ENCODE measurements around the gene PDF. TPM values are rescaled to one million over a fixed set of nuclear protein-coding genes. Genes with fewer than 3 reads are reported as not detected.

The PDF gene
- total and polyA plus RNA-seq, 2 experiments from 2014 or later, result 18.0 to 21.5 TPM

DNA sequence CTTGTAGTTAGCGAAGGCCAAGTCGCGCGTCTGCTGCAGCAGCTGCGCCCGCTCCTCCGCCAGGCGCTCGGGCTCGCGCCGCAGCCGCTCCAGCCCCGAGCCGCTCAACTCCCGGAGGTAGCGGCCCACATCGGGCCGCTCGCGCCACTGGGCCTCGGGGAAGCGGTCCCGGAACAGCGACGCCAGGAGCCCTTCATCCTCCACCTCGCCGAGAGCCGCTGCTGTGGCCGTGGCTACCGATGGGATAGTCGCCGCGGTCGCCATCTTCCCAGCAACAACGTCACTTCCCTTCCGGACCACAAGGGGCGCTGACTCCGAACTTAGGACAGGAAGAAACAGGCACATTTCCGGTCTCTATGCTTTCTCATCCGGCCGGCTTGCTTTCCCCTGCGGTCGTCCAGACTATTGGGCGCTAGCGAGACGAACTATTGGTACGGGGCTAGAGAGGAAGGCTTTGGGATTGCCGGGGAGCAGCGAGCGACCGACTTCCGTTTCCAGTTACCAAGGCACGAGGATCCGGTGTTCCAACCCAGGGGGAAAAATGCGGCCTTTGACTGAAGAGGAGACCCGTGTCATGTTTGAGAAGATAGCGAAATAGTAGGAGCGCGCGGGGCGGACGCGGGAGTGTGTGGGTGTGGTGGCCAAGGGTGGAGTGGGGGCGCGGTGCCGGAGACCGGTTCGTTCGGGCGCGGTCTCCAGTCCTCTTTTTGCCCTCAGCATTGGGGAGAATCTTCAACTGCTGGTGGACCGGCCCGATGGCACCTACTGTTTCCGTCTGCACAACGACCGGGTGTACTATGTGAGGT is 9.1 kb upstream of the PDF start, which contains the start of the genes COG8 and NIP7:
Gene COG8, minus strand, starts transcription at position 276 of the 806 bp plus-strand sequence. Its CDS starts 12 bp downstream, at position 264.
Gene NIP7, plus strand, starts transcription at position 484 of the 806 bp plus-strand sequence. Its CDS starts 58 bp downstream, at position 542.
- Histone ChIP-seq H3K4me1 (ENCODE audit: insufficient read depth) (peaks cover 19% of the 10 kb centered on the region), H3K9me2 (ENCODE audit: insufficient read depth) (no peaks in the 10 kb centered on the region), H3K27ac (peak within 1 kb of the TSS; percentile 79), H3K9me3 (ENCODE audit: low read depth) (no peaks in the 10 kb centered on the region), H3K4me3 (peak within 1 kb of the TSS; percentile 83), H3K79me2 (ENCODE audit: insufficient read depth) (peaks cover 91% of the 10 kb centered on the region), H3K4me2 (ENCODE audit: unreplicated experiment) (peak within 1 kb of the TSS; percentile 96), H3K36me3 (ENCODE audit: low read depth) (peaks cover 39% of the 10 kb centered on the region), H4K20me1 (ENCODE audit: insufficient read depth) (no peaks in the 10 kb centered on the region), H2AFZ (peak within 1 kb of the TSS; percentile 91), H3K27me3 (replicated peaks; ENCODE audit: insufficient read depth) (no peaks in the 10 kb centered on the region), H3K9ac (peak within 1 kb of the TSS; percentile 86), H3F3A (ENCODE audit: insufficient read depth) (peaks cover 27% of the 10 kb centered on the region)
- TF ChIP-seq EZH2phosphoT487 (IDR thresholded peaks at IDR 0.05; ENCODE audit: insufficient read depth, low read depth), result no peak
- no peak for TF ChIP-seq EZH2 (IDR thresholded peaks at IDR 0.05; ENCODE audit: insufficient read depth, poor library complexity, severe bottlenecking)
- in situ Hi-C loops (cut with MboI), result no loop called here
- WGBS, 2 experiments (ENCODE audit: low coverage in 1 of 2, low lambda C conversion rate in 2 of 2, missing lambda C conversion rate in 2 of 2), result 1% methylated on average over 51 to 76 of the region's 77 CpGs
- peak; percentile 99 for DNase-seq

- in situ Hi-C loops (cut with MboI), result no loop called here
- Histone ChIP-seq H4K20me1 (ENCODE audit: insufficient read depth) (no peaks in the 10 kb centered on the region), H3K9ac (peak overlapping the region; percentile 86), H3K9me2 (ENCODE audit: insufficient read depth) (no peaks in the 10 kb centered on the region), H3K27ac (peak overlapping the region; percentile 79), H3K9me3 (ENCODE audit: low read depth) (no peaks in the 10 kb centered on the region), H2AFZ (peak overlapping the region; percentile 91), H3K79me2 (ENCODE audit: insufficient read depth) (peaks cover 90% of the 10 kb centered on the region), H3K36me3 (ENCODE audit: low read depth) (peaks cover 37% of the 10 kb centered on the region), H3K27me3 (replicated peaks; ENCODE audit: insufficient read depth) (no peaks in the 10 kb centered on the region), H3K4me3 (peak overlapping the region; percentile 83), H3K4me1 (ENCODE audit: insufficient read depth) (peaks cover 19% of the 10 kb centered on the region), H3K4me2 (ENCODE audit: unreplicated experiment) (peak overlapping the region; percentile 96), H3F3A (ENCODE audit: insufficient read depth) (peaks cover 27% of the 10 kb centered on the region)
- TF ChIP-seq EZH2phosphoT487 (IDR thresholded peaks at IDR 0.05; ENCODE audit: insufficient read depth, low read depth) (no peak), EZH2 (IDR thresholded peaks at IDR 0.05; ENCODE audit: insufficient read depth, poor library complexity, severe bottlenecking) (no peak)
- DNase-seq, result no peak
- WGBS, 2 experiments (ENCODE audit: low coverage in 1 of 2, low lambda C conversion rate in 2 of 2, missing lambda C conversion rate in 2 of 2), result 18 to 22% methylated on average over 33 to 44 of the region's 46 CpGs
Measured at GRCh38 chr16:69338557-69339288, 8.3 kb upstream of the PDF start.

DNA sequence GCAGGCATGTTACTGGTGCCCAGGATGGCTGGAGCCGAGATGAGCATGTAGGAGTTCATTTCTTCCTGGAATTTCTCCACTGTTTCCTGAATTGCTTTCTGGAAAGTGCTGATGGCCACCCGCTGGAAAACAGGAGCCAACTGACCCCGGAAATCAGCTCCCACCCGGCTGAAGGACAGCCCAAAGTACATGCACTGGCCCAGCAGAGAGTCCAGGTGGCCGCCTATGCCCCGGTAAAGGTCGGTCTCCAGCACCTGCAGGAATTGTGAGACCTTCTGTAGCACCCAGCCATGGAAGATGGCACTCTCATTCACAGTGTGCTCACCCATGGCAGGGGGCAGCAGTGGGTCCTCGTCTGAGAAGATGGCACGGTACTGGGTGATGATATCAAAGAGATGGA is 4.3 kb upstream of the PDF start:
- H3K9ac ChIP-seq, result no peak overlapping the region
- no peaks in the 10 kb centered on the region for H3K9me2 ChIP-seq (ENCODE audit: insufficient read depth)
- H4K20me1 ChIP-seq (ENCODE audit: insufficient read depth), result no peaks in the 10 kb centered on the region
- WGBS, 2 experiments (ENCODE audit: low coverage in 1 of 2, low lambda C conversion rate in 2 of 2, missing lambda C conversion rate in 2 of 2), result 88 to 91% methylated on average over 8 to 9 of the region's 9 CpGs
- H3K27ac ChIP-seq, result no peak overlapping the region
- H3K4me2 ChIP-seq (ENCODE audit: unreplicated experiment), result no peak overlapping the region
- in situ Hi-C loops (cut with MboI), result no loop called here
- H2AFZ ChIP-seq, result no peak overlapping the region
- H3K9me3 ChIP-seq (ENCODE audit: low read depth), result no peaks in the 10 kb centered on the region
- TF ChIP-seq EZH2phosphoT487 (IDR thresholded peaks at IDR 0.05; ENCODE audit: insufficient read depth, low read depth) (no peak), EZH2 (IDR thresholded peaks at IDR 0.05; ENCODE audit: insufficient read depth, poor library complexity, severe bottlenecking) (no peak)
- peaks cover 26% of the 10 kb centered on the region; the same call in 1 of the 2 replicates for H3K36me3 ChIP-seq (ENCODE audit: low read depth)
- H3K79me2 ChIP-seq (ENCODE audit: insufficient read depth), result peaks cover 77% of the 10 kb centered on the region
- DNase-seq, result no peak
- H3K27me3 ChIP-seq (replicated peaks; ENCODE audit: insufficient read depth), result no peaks in the 10 kb centered on the region
- no peak overlapping the region for H3K4me3 ChIP-seq
- H3F3A ChIP-seq (ENCODE audit: insufficient read depth), result 0 out of 2 replicates have a peak, but pooled peaks cover 15% of the 10 kb centered on the region
- peaks cover 13% of the 10 kb centered on the region for H3K4me1 ChIP-seq (ENCODE audit: insufficient read depth)
